Psoas muscle (tissue), 8 donors: ENCODE measurements around the gene SLC4A9. TPM values are rescaled to one million over a fixed set of nuclear protein-coding genes. Genes with fewer than 3 reads are reported as not detected.

Experiments
- ATAC-seq, 4 donors: fragments of 200-7000 bp; cut with Tn5 transposase; one replicate each; pipeline ENCODE4 v1.9.1; 2020; ENCODE audit warnings: moderate library complexity in 3 of 4, mild to moderate bottlenecking in 2 of 4
- DNase-seq, 2 donors: peaks; one replicate each; pipeline ENCODE4 v3.0.0-alpha.2; 2020
- H3K27ac ChIP-seq: fragments of 200-600 bp; one replicate; pipeline ENCODE4 v1.8.0; 2022
- H3K27me3 ChIP-seq, 3 donors: fragments of 200-600 bp in 1 of 3; one replicate each; pipeline versions ENCODE4 v1.6.1 to v1.8.0; 2013 to 2022; ENCODE audit warnings: low read length in 2 of 3, mild to moderate bottlenecking in 2 of 3, moderate library complexity in 1 of 3; ENCODE audit not compliant: insufficient read depth in 3 of 3
- H3K36me3 ChIP-seq, 2 donors: fragments of 200-600 bp in 1 of 2; one replicate each; pipeline versions ENCODE4 v1.6.1 to v1.8.0; 2013 to 2022; ENCODE audit warnings: low read depth in 1 of 2, mild to moderate bottlenecking in 1 of 2, moderate library complexity in 1 of 2; ENCODE audit not compliant: insufficient read depth in 1 of 2
- H3K4me1 ChIP-seq: fragments of 200-600 bp; one replicate; pipeline ENCODE4 v1.8.0; 2022
- H3K4me3 ChIP-seq: fragments of 200-600 bp; one replicate; pipeline ENCODE4 v1.8.0; 2022; ENCODE audit warnings: mild to moderate bottlenecking
- H3K9me3 ChIP-seq: fragments of 200-600 bp; one replicate; pipeline ENCODE4 v1.8.0; 2022
- WGBS, 3 donors: extraction: QIAGEN DNeasy Blood & Tissue Kit; methylation state at CpG; one replicate each; pipeline versions ENCODE4 v1.1.6 to v1.1.7; 2013; 5-methylcytosine and 5-hydroxymethylcytosine counted together
- intact Hi-C, 2 donors: fragments of 100-400 bp; cut with DNase I; formaldehyde crosslinking; loops; one replicate each; pipeline versions ENCODE4 v1.11.0 to v1.14.2; 2022
- polyA plus RNA-seq, 3 donors: library from polyadenylated mRNA; stranded (reverse); fragments of 200-250 nt; gene quantifications; one replicate each; pipeline ENCODE4 v1.2.3, GENCODE V29; 2013
- total RNA-seq, 4 donors: library from RNA; stranded (reverse); fragmentation: NEBNext Ultra II Directional in 2 of 4; extraction: Animal tissue kit (Norgen Biotek cat#: 25700) in 2 of 4; gene quantifications; one replicate each; pipeline versions ENCODE4 v1.2.1 to v1.2.4, GENCODE V29; 2021 to 2023
- TF ChIP-seq, protein P1 (sequence below): fragments of 200-600 bp; IDR thresholded peaks from one replicate; pipeline ENCODE4 v1.8.0; 2022; ENCODE audit warnings: antibody characterized with exemption
- donor health status: healthy with polysubstance abuse.
- donor health status: DM: no; HTN: no; CAD: no; lungs with moderate emphysema.
- donor health status: Bipolar disorder and iron deficiency.
- donor health status: healthy.
- donor health status: DM: yes; HTN: yes; CAD: no.
- donor health status: DM: no; HTN: no; CAD: no.
- donor health status: DM: no; HTN: no; CAD: no.
- donor health status: DM: yes; HTN: yes; CAD: no.

The SLC4A9 gene
- total and polyA plus RNA-seq, 7 donors = 0.09 TPM; not detected in 6

DNA sequence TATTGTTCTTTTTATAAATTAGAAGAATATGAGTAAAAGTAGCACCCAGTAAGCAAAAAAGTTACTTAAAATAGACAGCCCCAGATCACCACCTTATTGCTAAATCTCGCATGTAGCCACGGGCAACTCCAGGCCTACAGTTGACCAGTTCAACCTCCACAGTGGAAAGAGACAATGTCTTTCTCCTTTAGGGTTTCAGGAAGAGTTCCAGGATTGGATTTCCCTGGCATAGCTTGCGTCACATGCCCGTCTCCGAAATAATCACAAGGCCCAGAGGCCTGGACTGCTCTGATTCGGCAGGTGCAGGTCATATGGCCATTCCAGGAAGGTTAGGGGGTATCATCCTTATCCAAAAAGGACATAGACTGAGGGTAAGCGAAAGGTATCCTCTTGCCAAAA, 47.2 kb upstream of the SLC4A9 start:
- no peaks in the 10 kb centered on the region for H3K9me3 ChIP-seq
- H3K27me3 ChIP-seq = no peaks in the 10 kb centered on the region
- no peak for DNase-seq
- no peaks in the 10 kb centered on the region for H3K36me3 ChIP-seq
- peak overlapping the region; percentile 76 for H3K27ac ChIP-seq
- TF ChIP-seq, protein P1, sequence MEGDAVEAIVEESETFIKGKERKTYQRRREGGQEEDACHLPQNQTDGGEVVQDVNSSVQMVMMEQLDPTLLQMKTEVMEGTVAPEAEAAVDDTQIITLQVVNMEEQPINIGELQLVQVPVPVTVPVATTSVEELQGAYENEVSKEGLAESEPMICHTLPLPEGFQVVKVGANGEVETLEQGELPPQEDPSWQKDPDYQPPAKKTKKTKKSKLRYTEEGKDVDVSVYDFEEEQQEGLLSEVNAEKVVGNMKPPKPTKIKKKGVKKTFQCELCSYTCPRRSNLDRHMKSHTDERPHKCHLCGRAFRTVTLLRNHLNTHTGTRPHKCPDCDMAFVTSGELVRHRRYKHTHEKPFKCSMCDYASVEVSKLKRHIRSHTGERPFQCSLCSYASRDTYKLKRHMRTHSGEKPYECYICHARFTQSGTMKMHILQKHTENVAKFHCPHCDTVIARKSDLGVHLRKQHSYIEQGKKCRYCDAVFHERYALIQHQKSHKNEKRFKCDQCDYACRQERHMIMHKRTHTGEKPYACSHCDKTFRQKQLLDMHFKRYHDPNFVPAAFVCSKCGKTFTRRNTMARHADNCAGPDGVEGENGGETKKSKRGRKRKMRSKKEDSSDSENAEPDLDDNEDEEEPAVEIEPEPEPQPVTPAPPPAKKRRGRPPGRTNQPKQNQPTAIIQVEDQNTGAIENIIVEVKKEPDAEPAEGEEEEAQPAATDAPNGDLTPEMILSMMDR = no peak
- H3K4me3 ChIP-seq = no peak overlapping the region
- 40 to 49% (median 44%) methylated on average over 7 of the region's 7 CpGs for WGBS, 3 donors
- peak; percentile 48 to 56 (median 54) for ATAC-seq
- peaks cover 34% of the 10 kb centered on the region for H3K4me1 ChIP-seq
- intact Hi-C loops = no loop called here

DNA sequence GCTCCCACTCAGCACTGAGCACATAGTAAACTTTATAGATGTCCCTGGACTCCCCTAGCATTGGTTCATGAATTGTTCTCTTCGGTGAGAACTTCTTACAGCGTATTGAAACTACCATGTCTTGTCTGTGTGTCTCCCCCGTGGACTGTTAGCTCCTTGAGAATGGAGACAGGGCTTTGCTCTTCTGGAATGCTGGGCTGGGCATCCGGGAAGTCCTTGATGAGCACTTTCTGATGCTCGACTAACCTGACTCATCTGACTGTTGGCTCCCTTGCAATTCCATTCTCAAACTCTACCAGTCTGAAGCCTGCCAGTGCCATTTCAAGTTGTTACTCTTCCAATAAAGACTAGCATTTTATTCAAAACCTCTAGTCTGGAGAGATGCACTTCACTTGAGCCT, 42.1 kb upstream of the SLC4A9 start:
- 64 to 79% (median 68%) methylated on average over 5 of the region's 5 CpGs for WGBS, 3 donors
- H3K36me3 ChIP-seq = no peaks in the 10 kb centered on the region
- TF ChIP-seq, protein P1 = no peak
- intact Hi-C loops = no loop called here
- H3K27me3 ChIP-seq = no peaks in the 10 kb centered on the region
- ATAC-seq (no peak), DNase-seq (no peak)
- peaks cover 25% of the 10 kb centered on the region for H3K4me1 ChIP-seq
- no peak overlapping the region for H3K4me3 ChIP-seq
- no peak overlapping the region for H3K27ac ChIP-seq
- no peaks in the 10 kb centered on the region for H3K9me3 ChIP-seq

DNA sequence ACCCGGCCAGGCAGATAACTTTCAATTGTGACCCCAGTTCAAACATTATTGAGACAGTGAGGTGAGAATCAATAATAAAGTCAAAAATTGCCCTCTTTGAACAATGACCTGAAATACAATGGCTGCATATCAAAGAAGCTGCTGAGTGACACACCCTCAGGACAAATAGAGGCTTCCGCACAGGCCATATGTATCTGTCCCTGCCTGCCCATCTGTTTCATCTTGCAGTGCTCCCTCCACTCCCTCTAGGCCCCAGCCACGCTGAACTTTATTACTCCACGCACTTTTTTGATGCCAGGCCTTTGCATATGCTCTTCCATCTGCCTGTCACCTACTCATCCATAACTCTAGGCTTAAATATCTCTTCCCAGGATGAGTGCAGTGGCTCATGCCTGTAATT, 41.2 kb upstream of the SLC4A9 start:
- Histone ChIP-seq H3K4me3 (no peak overlapping the region), H3K27ac (no peak overlapping the region), H3K27me3 (no peaks in the 10 kb centered on the region), H3K36me3 (no peaks in the 10 kb centered on the region), H3K4me1 (peaks cover 26% of the 10 kb centered on the region), H3K9me3 (no peaks in the 10 kb centered on the region)
- intact Hi-C loops = no loop called here
- WGBS, 3 donors = 77 to 87% (median 84%) methylated on average over 4 of the region's 4 CpGs
- DNase-seq (no peak), ATAC-seq (no peak)
- TF ChIP-seq, protein P1 = no peak

DNA sequence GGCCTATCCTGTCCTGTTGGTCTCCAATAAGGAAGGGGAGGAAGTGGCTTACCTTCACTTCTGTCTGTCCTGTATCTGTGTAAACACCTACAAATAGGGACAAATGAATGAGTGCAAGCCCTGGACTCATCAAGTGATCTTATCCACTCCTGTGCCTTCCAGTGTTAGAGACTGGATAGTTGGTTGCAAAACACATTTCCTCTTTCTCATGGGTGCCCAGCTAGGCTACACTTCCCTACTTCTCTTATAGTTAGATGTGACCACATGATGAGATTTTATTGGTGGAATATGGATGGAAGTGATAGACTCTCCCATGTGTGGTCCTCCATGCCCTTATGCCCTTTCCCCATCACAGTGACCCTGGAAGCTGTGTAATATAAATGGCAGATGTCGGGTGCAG, 40.2 kb upstream of the SLC4A9 start:
- WGBS, 3 donors = 90 to 100% (median 96%) methylated on average over 1 of the region's 1 CpG
- peaks cover 27% of the 10 kb centered on the region for H3K4me1 ChIP-seq
- H3K9me3 ChIP-seq = no peaks in the 10 kb centered on the region
- H3K27ac ChIP-seq = no peak overlapping the region
- DNase-seq = no peak
- H3K36me3 ChIP-seq = no peaks in the 10 kb centered on the region
- intact Hi-C loops = no loop called here
- no peak overlapping the region for H3K4me3 ChIP-seq
- TF ChIP-seq, protein P1 = no peak
- no peak for ATAC-seq
- H3K27me3 ChIP-seq = no peaks in the 10 kb centered on the region

DNA sequence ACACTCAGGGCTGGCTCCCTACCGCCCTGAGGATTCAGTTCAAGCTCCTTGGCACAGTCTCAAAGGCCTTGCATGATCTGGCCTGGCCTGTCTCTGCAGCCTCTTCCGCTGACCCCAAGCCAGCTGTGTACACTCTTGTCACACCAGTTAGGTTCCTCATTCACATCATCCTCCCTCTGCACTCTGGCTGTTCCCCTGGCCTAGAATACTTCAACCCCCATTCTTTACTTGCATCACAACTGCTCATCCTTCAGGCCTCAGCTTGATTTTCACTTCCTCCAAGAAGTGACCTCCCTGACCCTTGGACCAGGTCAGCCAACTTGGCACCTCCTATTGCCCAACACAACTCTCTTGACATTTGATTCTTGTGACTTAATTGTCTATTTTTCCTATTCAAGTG, 38.2 kb upstream of the SLC4A9 start:
- WGBS, 3 donors = 20 to 36% (median 21%) methylated on average over 2 of the region's 2 CpGs
- ATAC-seq (peak; percentile 64 to 82 (median 75)), DNase-seq (peak; percentile 52 to 75)
- H3K9me3 ChIP-seq = no peaks in the 10 kb centered on the region
- no peak overlapping the region for H3K4me3 ChIP-seq
- H3K27ac ChIP-seq = peak overlapping the region; percentile 54
- no peaks in the 10 kb centered on the region for H3K36me3 ChIP-seq
- intact Hi-C loops = no loop called here
- TF ChIP-seq, protein P1 = no peak
- H3K4me1 ChIP-seq = peaks cover 27% of the 10 kb centered on the region
- H3K27me3 ChIP-seq = no peaks in the 10 kb centered on the region
